Measurements from ENCODE around the gene SPNS3.
A peak's percentile ranks its signal among the peaks of the same experiment; 100 is the strongest.

The SPNS3 gene

GRCh38 chr17:4478318-4478830 lies 44.6 kb downstream of the SPNS3 start:
- WGBS, 2 donors (ENCODE audit: extremely low coverage in 2 of 2, insufficient read length in 2 of 2, insufficient replicate concordance in 1 of 2) = no CpG with 5 or more reads among the region's 11 CpGs
- no peak for DNase-seq (ENCODE audit: low spot score)

GRCh38 chr17:4479340-4479981 lies 45.7 kb downstream of the SPNS3 start:
- no CpG with 5 or more reads among the region's 8 CpGs for WGBS, 2 donors (ENCODE audit: extremely low coverage in 2 of 2, insufficient read length in 2 of 2, insufficient replicate concordance in 1 of 2)
- H3K27ac ChIP-seq (replicated peaks; ENCODE audit: low read length) = no peak overlapping the region
- no peak overlapping the region for H3K9ac ChIP-seq (ENCODE audit: low read depth, low read length, poor library complexity)
- H2AK5ac ChIP-seq (ENCODE audit: low read depth, low read length) = peak overlapping the region; percentile 91
- H3K4ac ChIP-seq (ENCODE audit: low read length) = no peak overlapping the region
- no peak overlapping the region for H2BK5ac ChIP-seq (ENCODE audit: low read length)
- no peak overlapping the region for H3K23ac ChIP-seq (ENCODE audit: low read depth, low read length, poor library complexity)
- H3K36me3 ChIP-seq (replicated peaks in 1 of 2; ENCODE audit: control insufficient read depth in 2 of 2, insufficient read depth in 2 of 2, low read length in 2 of 2) = no peaks in the 10 kb centered on the region
- H2AFZ ChIP-seq (ENCODE audit: low read length) = no peak overlapping the region
- peak overlapping the region; percentile 2 for H3K18ac ChIP-seq (ENCODE audit: low read length)
- peak overlapping the region; percentile 1 for H3K14ac ChIP-seq (ENCODE audit: low read length)
- H2BK12ac ChIP-seq (ENCODE audit: low read length) = peak overlapping the region; percentile 33
- no peak for DNase-seq (ENCODE audit: low spot score)
- H2BK120ac ChIP-seq (ENCODE audit: low read depth, low read length) = no peak overlapping the region
- no peaks in the 10 kb centered on the region for H3K9me3 ChIP-seq (replicated peaks in 1 of 2; ENCODE audit: control insufficient read depth in 2 of 2, insufficient read depth in 1 of 2, low read depth in 1 of 2, low read length in 2 of 2)
- no peak overlapping the region for H3K4me3 ChIP-seq (ENCODE audit: low read length in 2 of 2)
- H3K27me3 ChIP-seq (ENCODE audit: control insufficient read depth in 3 of 3, insufficient read depth in 3 of 3, low read depth in 1 of 3, low read length in 3 of 3) = peaks cover 0 to 31% (median 0%) of the 10 kb centered on the region in 3 experiments
- H3K4me1 ChIP-seq (ENCODE audit: control insufficient read depth in 2 of 2, insufficient read depth in 1 of 2, low read depth in 1 of 2, low read length in 2 of 2) = peaks cover 9 to 24% of the 10 kb centered on the region in 2 donors
- H2BK15ac ChIP-seq (ENCODE audit: low read length) = no peak overlapping the region
- H4K91ac ChIP-seq (ENCODE audit: low read depth, low read length, poor library complexity) = no peak overlapping the region
- no peaks in the 10 kb centered on the region for H3K79me1 ChIP-seq (ENCODE audit: low read depth, low read length)
- no peak overlapping the region for H3K4me2 ChIP-seq (ENCODE audit: insufficient read depth, low read length, poor library complexity, severe bottlenecking)
- no peak overlapping the region for H4K8ac ChIP-seq (ENCODE audit: low read depth, low read length)

More at GRCh38 chr17:4478318-4478830, 44.6 kb downstream of the SPNS3 start:
- H3K4me3 ChIP-seq (ENCODE audit: low read length in 2 of 2) = no peak overlapping the region
- peak overlapping the region; percentile 8 for H2BK15ac ChIP-seq (ENCODE audit: low read length)
- no peaks in the 10 kb centered on the region for H3K36me3 ChIP-seq (replicated peaks in 1 of 2; ENCODE audit: control insufficient read depth in 2 of 2, insufficient read depth in 2 of 2, low read length in 2 of 2)
- no peak overlapping the region for H3K9ac ChIP-seq (ENCODE audit: low read depth, low read length, poor library complexity)
- no peak overlapping the region for H3K4ac ChIP-seq (ENCODE audit: low read length)
- H2AFZ ChIP-seq (ENCODE audit: low read length) = no peak overlapping the region
- no peak overlapping the region for H3K23ac ChIP-seq (ENCODE audit: low read depth, low read length, poor library complexity)
- peaks cover 9 to 24% of the 10 kb centered on the region in 2 donors for H3K4me1 ChIP-seq (ENCODE audit: control insufficient read depth in 2 of 2, insufficient read depth in 1 of 2, low read depth in 1 of 2, low read length in 2 of 2)
- no peak overlapping the region for H3K14ac ChIP-seq (ENCODE audit: low read length)
- H2BK5ac ChIP-seq (ENCODE audit: low read length) = peak overlapping the region; percentile 46
- H3K18ac ChIP-seq (ENCODE audit: low read length) = peak overlapping the region; percentile 38
- H4K91ac ChIP-seq (ENCODE audit: low read depth, low read length, poor library complexity) = no peak overlapping the region
- H3K4me2 ChIP-seq (ENCODE audit: insufficient read depth, low read length, poor library complexity, severe bottlenecking) = no peak overlapping the region
- no peak overlapping the region for H2BK120ac ChIP-seq (ENCODE audit: low read depth, low read length)
- peak overlapping the region; percentile 4 for H2AK5ac ChIP-seq (ENCODE audit: low read depth, low read length)
- no peak overlapping the region for H4K8ac ChIP-seq (ENCODE audit: low read depth, low read length)
- H2BK12ac ChIP-seq (ENCODE audit: low read length) = peak overlapping the region; percentile 47
- H3K79me1 ChIP-seq (ENCODE audit: low read depth, low read length) = no peaks in the 10 kb centered on the region
- no peaks in the 10 kb centered on the region for H3K9me3 ChIP-seq (replicated peaks in 1 of 2; ENCODE audit: control insufficient read depth in 2 of 2, insufficient read depth in 1 of 2, low read depth in 1 of 2, low read length in 2 of 2)
- no peak overlapping the region for H3K27ac ChIP-seq (replicated peaks; ENCODE audit: low read length)
- H3K27me3 ChIP-seq (ENCODE audit: control insufficient read depth in 3 of 3, insufficient read depth in 3 of 3, low read depth in 1 of 3, low read length in 3 of 3) = peaks cover 0 to 36% (median 0%) of the 10 kb centered on the region in 3 experiments

- peak overlapping the region; percentile 55 for H2BK5ac ChIP-seq (ENCODE audit: low read length)
- H3K4me2 ChIP-seq (ENCODE audit: insufficient read depth, low read length, poor library complexity, severe bottlenecking) = no peak overlapping the region
- DNase-seq (ENCODE audit: low spot score) = no peak
- H3K4me1 ChIP-seq (ENCODE audit: control insufficient read depth in 2 of 2, insufficient read depth in 1 of 2, low read depth in 1 of 2, low read length in 2 of 2) = peaks cover 9 to 24% of the 10 kb centered on the region in 2 donors
- peak overlapping the region; percentile 92 for H3K18ac ChIP-seq (ENCODE audit: low read length)
- H2BK15ac ChIP-seq (ENCODE audit: low read length) = peak overlapping the region; percentile 90
- H3K27ac ChIP-seq (replicated peaks; ENCODE audit: low read length) = no peak overlapping the region
- no peaks in the 10 kb centered on the region for H3K79me1 ChIP-seq (ENCODE audit: low read depth, low read length)
- H3K36me3 ChIP-seq (replicated peaks in 1 of 2; ENCODE audit: control insufficient read depth in 2 of 2, insufficient read depth in 2 of 2, low read length in 2 of 2) = no peaks in the 10 kb centered on the region
- no peak overlapping the region for H3K23ac ChIP-seq (ENCODE audit: low read depth, low read length, poor library complexity)
- H4K91ac ChIP-seq (ENCODE audit: low read depth, low read length, poor library complexity) = no peak overlapping the region
- no peak overlapping the region for H4K8ac ChIP-seq (ENCODE audit: low read depth, low read length)
- no peak overlapping the region for H2BK120ac ChIP-seq (ENCODE audit: low read depth, low read length)
- H2BK12ac ChIP-seq (ENCODE audit: low read length) = peak overlapping the region; percentile 75
- WGBS, 2 donors (ENCODE audit: extremely low coverage in 2 of 2, insufficient read length in 2 of 2, insufficient replicate concordance in 1 of 2) = no CpG with 5 or more reads among the region's 13 CpGs
- H3K4ac ChIP-seq (ENCODE audit: low read length) = no peak overlapping the region
- peaks cover 0 to 28% (median 0%) of the 10 kb centered on the region in 3 experiments for H3K27me3 ChIP-seq (ENCODE audit: control insufficient read depth in 3 of 3, insufficient read depth in 3 of 3, low read depth in 1 of 3, low read length in 3 of 3)
- H3K9ac ChIP-seq (ENCODE audit: low read depth, low read length, poor library complexity) = no peak overlapping the region
- H3K9me3 ChIP-seq (replicated peaks in 1 of 2; ENCODE audit: control insufficient read depth in 2 of 2, insufficient read depth in 1 of 2, low read depth in 1 of 2, low read length in 2 of 2) = no peaks in the 10 kb centered on the region
- no peak overlapping the region for H3K4me3 ChIP-seq (ENCODE audit: low read length in 2 of 2)
- peak overlapping the region; percentile 65 for H2AK5ac ChIP-seq (ENCODE audit: low read depth, low read length)
- no peak overlapping the region for H2AFZ ChIP-seq (ENCODE audit: low read length)
- no peak overlapping the region for H3K14ac ChIP-seq (ENCODE audit: low read length)
These were observed 46.4 kb downstream of the SPNS3 start for GRCh38 chr17:4479982-4480751.

Data from neuronal stem cell (in vitro differentiated cells).